Endodermal cell (in vitro differentiated cells): ENCODE data around the gene CSPG4. TPM values are rescaled to one million over a fixed set of nuclear protein-coding genes. Genes with fewer than 3 reads are reported as not detected.
"Not testable (repeated sequence)": the region's sequence is repeated elsewhere in the genome, so short reads cannot be mapped to it uniquely, and the experiment has no call there.

ENCODE experiments used
- DNase-seq: peaks from one replicate; pipeline ENCODE4 v3.0.0-alpha.2; 2017
- H3K27ac ChIP-seq: 2 replicates; pipeline ENCODE4 v1.5.1; 2013; ENCODE audit warnings: mild to moderate bottlenecking, low read depth, low read length, moderate library complexity
- H3K27me3 ChIP-seq: 2 replicates; pipeline ENCODE4 v1.6.1; 2013; ENCODE audit warnings: mild to moderate bottlenecking, low read length, moderate library complexity; ENCODE audit not compliant: insufficient read depth, control insufficient read depth, poor library complexity, severe bottlenecking
- H3K36me3 ChIP-seq: 2 replicates; pipeline ENCODE4 v1.7.0; 2013; ENCODE audit warnings: mild to moderate bottlenecking, low read length, moderate library complexity; ENCODE audit not compliant: control insufficient read depth, insufficient read depth
- H3K4me1 ChIP-seq: one replicate; pipeline ENCODE4 v1.7.0; 2013; ENCODE audit warnings: low read length; ENCODE audit not compliant: control insufficient read depth, insufficient read depth
- H3K4me3 ChIP-seq: 2 replicates; pipeline ENCODE4 v1.5.1; 2013; ENCODE audit warnings: mild to moderate bottlenecking, low read length, moderate library complexity
- H3K9ac ChIP-seq: 2 replicates; pipeline ENCODE4 v1.6.1; 2013; ENCODE audit warnings: mild to moderate bottlenecking, low read length, moderate library complexity; ENCODE audit not compliant: poor library complexity, severe bottlenecking; ENCODE audit errors: extremely low read depth
- H3K9me3 ChIP-seq: 2 replicates; pipeline ENCODE4 v1.6.1; 2013; ENCODE audit warnings: mild to moderate bottlenecking, low read length, moderate library complexity; ENCODE audit not compliant: control insufficient read depth
- H3K27ac Mint-ChIP-seq: 2 replicates; pipeline ENCODE4 v1.8.0; 2020; ENCODE audit warnings: mixed read lengths
- H3K27me3 Mint-ChIP-seq: 2 replicates; pipeline ENCODE4 v1.8.0; 2021; ENCODE audit warnings: mild to moderate bottlenecking, mixed read lengths; ENCODE audit not compliant: insufficient read depth
- H3K36me3 Mint-ChIP-seq: 2 replicates; pipeline ENCODE4 v1.8.0; 2020; ENCODE audit warnings: low read depth, mixed read lengths
- H3K4me1 Mint-ChIP-seq: 2 replicates; pipeline ENCODE4 v1.8.0; 2020; ENCODE audit warnings: mixed read lengths
- H3K4me3 Mint-ChIP-seq: 2 replicates; pipeline ENCODE4 v1.8.0; 2020; ENCODE audit warnings: mild to moderate bottlenecking, moderate library complexity, mixed read lengths
- H3K9me3 Mint-ChIP-seq: 2 replicates; pipeline ENCODE4 v1.8.0; 2020; ENCODE audit warnings: mild to moderate bottlenecking, mixed read lengths
- CTCF ChIP-seq: fragments of 200-600 bp; sonication (generic); conservative IDR thresholded peaks from 2 replicates; pipeline ENCODE4 v1.5.0; 2021; ENCODE audit warnings: antibody characterized with exemption, mild to moderate bottlenecking
- WGBS, 2 experiments: methylation state at CpG; one replicate each; pipeline versions ENCODE4 v1.1.5 to v1.1.7; 2013; ENCODE audit warnings: missing lambda C conversion rate in 2 of 2, mixed read lengths in 1 of 2; ENCODE audit not compliant: insufficient coverage in 1 of 2, insufficient read length in 1 of 2; 5-methylcytosine and 5-hydroxymethylcytosine counted together
- total RNA-seq, 2 donors: library from RNA; stranded (reverse); fragmentation: NEBNext Ultra II Directional in 1 of 2; extraction: Animal tissue kit (Norgen Biotek cat#: 25700) in 1 of 2; gene quantifications; 2 replicates in 1 of 2; 3 replicates in 1 of 2; pipeline ENCODE4 v1.2.1, GENCODE V29; 2021

The CSPG4 gene
- total RNA-seq, 2 donors from 2014 or later, result 1.8 to 3.3 TPM

- Histone ChIP-seq H3K27ac (no peak overlapping the region), H3K36me3 (no peaks in the 10 kb centered on the region), H3K4me1 (no peaks in the 10 kb centered on the region), H3K9ac (no peak overlapping the region), H3K4me3 (no peak overlapping the region), H3K9me3 (no peaks in the 10 kb centered on the region), H3K27me3 (peaks cover 17% of the 10 kb centered on the region)
- Mint-ChIP-seq H3K4me1 (peaks cover 8% of the 10 kb centered on the region), H3K27me3 (peaks cover 26% of the 10 kb centered on the region), H3K27ac (no peak overlapping the region), H3K9me3 (no peaks in the 10 kb centered on the region), H3K4me3 (no peak overlapping the region), H3K36me3 (no peaks in the 10 kb centered on the region)
- DNase-seq, result peak; percentile 43
- TF ChIP-seq CTCF, result no peak
- 87 to 91% methylated on average over 8 of the region's 8 CpGs for WGBS, 2 experiments
Measured at GRCh38 chr15:75736256-75736655, 23.6 kb upstream of the CSPG4 start.

DNA sequence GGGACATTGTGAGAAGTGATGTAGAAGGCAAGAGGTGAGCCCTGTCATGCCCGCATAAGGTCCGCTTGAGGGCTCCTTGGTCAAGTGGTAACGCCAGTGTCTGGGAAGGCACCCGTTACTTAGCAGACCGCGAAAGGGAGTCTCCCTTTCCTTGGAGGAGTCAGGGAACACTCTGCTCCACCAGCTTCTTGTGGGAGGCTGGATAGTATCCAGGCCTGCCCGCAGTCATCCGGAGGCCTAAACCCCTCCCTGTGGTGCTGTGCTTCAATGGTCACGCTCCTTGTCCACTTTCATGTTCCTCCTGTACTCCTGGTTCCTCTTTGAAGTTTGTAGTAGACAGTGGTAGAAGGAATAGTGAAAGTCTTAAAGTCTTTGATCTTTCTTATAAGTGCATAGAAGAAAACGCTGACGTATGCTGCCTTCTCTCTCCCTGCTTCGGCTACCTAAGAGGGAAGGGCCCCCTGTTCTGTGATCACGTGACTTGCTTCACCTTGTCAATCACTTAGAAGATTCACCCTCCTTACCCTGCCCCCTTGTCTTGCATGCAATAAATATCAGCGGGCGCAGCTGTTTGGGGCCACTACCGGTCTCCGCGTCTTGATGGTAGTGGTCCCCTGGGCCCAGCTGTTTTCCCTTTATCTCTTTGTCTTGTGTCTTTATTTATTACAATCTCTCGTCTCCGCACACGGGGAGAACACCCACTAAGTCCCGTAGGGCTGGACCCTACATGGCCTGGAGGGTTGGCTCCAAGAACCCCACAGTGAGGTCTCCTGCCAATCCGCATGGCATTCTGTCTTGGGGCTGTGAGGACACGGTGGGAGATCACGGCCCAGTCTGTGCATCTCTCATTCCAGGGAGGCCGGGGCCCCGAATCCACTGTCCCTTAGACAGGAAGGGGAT is 22.5 kb upstream of the CSPG4 start:
- not testable (repeated sequence) for H3K27ac Mint-ChIP-seq, H3K9me3 ChIP-seq, H3K9ac ChIP-seq, H3K36me3 ChIP-seq, H3K4me1 Mint-ChIP-seq, H3K4me3 Mint-ChIP-seq, H3K27ac ChIP-seq, H3K36me3 Mint-ChIP-seq, H3K9me3 Mint-ChIP-seq, H3K4me1 ChIP-seq, H3K4me3 ChIP-seq
- peaks cover 16% of the 10 kb centered on the region for H3K27me3 Mint-ChIP-seq
- WGBS, 2 experiments, result 83 to 92% methylated on average over 12 to 26 of the region's 27 CpGs
- peaks cover 14% of the 10 kb centered on the region for H3K27me3 ChIP-seq
- DNase-seq, result peak; percentile 45

DNA sequence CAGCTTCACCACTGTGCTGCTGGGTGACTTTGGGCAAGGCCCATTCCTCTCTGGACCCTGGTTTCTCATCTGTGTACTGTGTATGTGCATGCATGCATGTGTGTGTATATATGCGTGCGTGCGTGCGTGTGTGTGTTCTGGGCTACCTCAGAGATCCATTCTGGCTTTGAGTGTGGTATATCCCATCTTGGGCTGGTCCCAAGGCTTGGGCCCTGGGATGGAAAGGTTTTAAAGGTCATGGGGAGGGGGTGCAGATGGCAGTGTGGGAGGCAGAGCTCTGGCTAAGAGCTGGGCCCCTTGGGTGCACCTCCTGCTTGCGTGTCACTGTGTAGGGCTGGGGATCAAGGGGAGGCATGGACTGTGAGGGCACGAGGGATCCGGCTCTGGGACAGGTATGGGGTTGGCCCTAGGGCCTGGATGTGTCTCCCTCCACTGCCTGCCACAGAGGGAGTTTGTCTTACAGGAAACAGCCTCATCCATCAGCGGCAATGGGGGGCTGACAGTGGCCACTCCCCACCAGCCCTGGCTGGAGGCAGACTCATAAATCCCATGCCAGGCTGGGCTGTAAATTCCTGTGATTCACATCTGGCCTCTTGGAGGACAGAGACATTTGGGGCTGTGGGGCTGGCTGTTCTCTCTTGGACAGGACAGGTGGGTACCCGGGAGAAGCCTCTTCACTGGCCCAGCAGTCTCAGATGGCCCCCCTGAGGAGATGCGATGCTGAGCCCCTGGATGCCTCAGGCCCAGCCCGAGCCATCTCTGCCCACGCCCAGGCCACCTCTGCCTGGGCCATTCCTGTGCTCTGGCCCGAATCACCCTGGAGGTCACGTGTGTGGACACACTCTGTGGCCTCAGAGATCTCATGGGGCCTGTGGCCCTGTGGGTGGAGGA is 21.4 kb upstream of the CSPG4 start:
- Histone ChIP-seq H3K4me1 (no peaks in the 10 kb centered on the region), H3K27ac (no peak overlapping the region), H3K9ac (no peak overlapping the region), H3K27me3 (peaks cover 3% of the 10 kb centered on the region), H3K9me3 (no peaks in the 10 kb centered on the region), H3K4me3 (no peak overlapping the region), H3K36me3 (no peaks in the 10 kb centered on the region)
- WGBS, 2 experiments, result 77 to 89% methylated on average over 3 to 14 of the region's 14 CpGs
- H3K9me3 Mint-ChIP-seq, result no peaks in the 10 kb centered on the region
- H3K4me1 Mint-ChIP-seq, result peaks cover 8% of the 10 kb centered on the region
- no peak overlapping the region for H3K27ac Mint-ChIP-seq
- H3K4me3 Mint-ChIP-seq, result no peak overlapping the region
- peak; percentile 35 for DNase-seq
- H3K36me3 Mint-ChIP-seq, result no peaks in the 10 kb centered on the region
- no peak for TF ChIP-seq CTCF
- H3K27me3 Mint-ChIP-seq, result peaks cover 5% of the 10 kb centered on the region
